ENCODE measurements around the gene TIRAP.
"Not testable (repeated sequence)": the region's sequence is repeated elsewhere in the genome, so short reads cannot be mapped to it uniquely, and the experiment has no call there.

Gene TIRAP

GRCh38 chr11:126282736-126283591, at the start of gene TIRAP:
TSS of gene TIRAP (plus strand) at chr11:126283093. CDS start at chr11:126290895, 7,802 bp downstream.
- DNase-seq = no peak

DNA sequence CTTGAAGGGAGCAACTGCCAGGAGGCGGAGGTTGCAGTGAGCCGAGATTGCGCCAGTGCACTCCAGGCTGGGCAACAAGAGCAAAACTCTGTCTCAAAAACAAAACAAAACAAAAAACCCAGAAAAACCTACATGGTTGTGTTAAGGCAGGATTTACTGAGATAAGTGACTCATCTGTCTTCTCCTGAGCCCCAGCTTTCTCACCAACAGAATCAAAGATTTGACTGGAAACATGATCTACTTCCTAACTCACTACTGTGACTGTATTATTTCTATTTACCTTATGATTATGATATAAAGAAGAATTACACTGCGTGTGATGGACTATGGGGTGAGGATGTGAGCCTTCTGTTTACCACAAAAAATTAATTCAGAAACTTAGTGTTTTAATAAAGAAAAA, 49.5 kb upstream of the TIRAP start:
- no peak for DNase-seq

GRCh38 chr11:126246636-126247035, 36.3 kb upstream of the TIRAP start:
- DNase-seq = no peak

GRCh38 chr11:126253265-126253664, 29.6 kb upstream of the TIRAP start:
- DNase-seq = no peak

- DNase-seq = no peak
Observed at GRCh38 chr11:126254819-126255218, 28.1 kb upstream of the TIRAP start.

DNA sequence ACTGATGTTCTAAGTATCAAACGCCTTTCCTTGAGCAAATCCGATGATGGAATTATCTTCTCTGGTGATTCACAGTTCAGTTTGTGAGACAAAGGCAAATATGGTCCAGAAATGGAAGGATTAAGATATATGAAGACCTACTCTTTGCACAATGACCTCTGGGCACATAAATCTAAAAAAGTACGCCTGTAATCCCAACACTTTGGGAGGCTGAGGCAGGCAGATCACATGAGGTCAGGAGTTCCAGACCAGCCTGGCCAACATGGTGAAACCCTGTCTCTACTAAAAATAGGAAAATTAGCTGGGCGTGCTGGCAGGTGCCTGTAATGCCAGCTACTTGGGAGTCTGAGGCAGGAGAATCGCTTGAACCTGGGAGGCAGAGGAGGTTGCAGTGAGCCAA, 27.4 kb upstream of the TIRAP start:
- not testable (repeated sequence) for DNase-seq

DNA sequence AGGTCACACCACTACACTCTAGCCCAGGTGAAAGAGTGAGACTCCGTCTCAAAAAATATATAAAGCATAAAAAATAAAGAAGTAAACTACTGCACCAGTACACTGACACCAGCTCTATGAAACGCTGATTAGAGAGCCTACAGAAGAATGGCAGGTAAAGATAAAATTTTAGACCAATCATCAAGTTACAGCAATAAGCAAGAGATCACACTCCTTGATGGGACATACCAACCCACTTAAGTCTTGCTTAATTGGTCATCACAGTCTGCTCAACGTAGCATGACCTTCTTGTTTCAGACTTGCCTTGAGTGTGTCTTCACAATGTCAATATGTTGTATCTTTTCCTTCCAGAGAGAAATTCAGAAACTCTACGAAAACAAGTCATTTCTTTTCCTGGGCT, 26.7 kb upstream of the TIRAP start:
- no peak for DNase-seq

DNA sequence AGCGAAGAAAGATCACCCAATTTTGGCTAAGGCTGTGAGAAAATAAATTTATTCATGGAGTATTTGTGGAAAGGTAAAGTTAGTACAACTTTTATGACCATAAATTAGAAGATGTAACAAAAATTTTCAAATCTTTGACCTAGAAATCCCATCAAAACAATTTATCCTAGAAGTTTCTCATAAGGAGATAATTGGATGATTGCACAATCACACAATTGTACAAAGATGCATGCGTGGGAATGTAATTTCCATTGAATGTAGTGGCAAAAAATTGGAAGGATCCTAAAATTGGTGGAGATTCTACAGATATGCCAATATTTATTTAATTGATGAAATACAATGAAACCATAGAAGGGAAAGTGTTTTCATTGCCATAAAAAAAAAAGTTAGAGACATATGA, 25.7 kb upstream of the TIRAP start:
- no peak for DNase-seq

GRCh38 chr11:126257764-126258163, 25.1 kb upstream of the TIRAP start:
- DNase-seq = no peak

- DNase-seq = no peak
Observed at GRCh38 chr11:126262216-126262615, 20.7 kb upstream of the TIRAP start.

GRCh38 chr11:126263489-126263888, 19.4 kb upstream of the TIRAP start:
- DNase-seq = no peak

- DNase-seq = no peak
Observed at GRCh38 chr11:126265811-126266210, 17.1 kb upstream of the TIRAP start.

DNA sequence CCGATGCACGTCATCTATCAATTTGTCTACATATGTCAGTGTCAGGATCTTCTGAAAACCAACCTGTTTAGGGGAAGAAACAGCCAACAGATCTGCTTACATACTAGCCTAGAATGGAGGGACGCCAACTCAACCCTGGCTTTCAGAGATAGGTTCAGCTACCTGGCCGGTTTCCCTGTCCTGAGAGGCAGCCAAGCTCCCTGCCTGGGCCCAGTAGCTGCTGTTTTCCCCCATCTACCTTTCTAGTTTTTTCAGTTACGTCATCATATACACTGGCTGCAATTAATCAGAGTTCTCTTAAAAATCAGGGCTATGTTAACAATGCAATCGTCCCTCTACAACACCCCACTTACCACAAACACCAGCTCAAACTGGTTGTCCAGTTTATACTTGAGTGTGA, 15.2 kb upstream of the TIRAP start:
- DNase-seq = no peak

GRCh38 chr11:126268361-126268707, 14.6 kb upstream of the TIRAP start:
- no peak for DNase-seq

DNA sequence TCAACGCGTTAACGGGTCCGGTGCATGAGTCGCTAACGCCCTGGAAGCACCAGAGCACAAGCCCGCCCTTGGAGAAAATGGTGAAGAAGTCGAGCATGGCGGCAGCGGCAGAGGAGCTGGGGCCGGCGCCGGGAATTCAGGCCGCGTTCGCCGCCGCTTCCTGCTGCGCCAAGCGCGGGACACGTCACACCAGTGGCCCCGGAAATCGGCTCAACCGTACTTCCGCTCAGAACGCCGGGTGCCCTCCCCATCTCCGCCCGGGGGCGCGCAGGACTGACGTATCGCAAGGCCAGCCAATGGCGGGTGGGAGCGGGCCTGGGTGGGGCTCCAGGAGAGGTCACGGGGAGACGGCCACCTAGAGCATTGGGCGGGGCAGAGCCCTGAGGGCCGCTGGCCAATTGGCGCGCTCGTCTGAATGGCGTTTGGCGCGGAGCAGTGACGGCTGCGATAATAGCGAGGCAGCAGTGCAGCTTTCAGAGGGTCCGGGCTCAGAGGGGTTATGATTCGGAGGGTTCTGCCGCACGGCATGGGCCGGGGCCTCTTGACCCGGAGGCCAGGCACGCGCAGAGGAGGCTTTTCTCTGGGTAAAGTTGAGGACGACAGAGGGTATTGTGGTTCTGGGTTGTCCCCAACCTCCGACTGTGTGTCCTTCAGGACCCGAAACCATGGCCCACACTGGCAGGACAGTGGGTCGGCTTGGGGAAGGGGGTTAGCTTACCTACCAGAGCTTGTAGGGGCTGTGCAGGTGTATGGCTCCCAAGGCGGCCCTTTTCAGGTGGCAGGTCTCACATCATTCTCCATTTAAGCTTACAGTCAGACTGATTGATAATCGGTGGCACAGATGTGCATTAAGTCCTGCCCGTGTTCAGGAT, 13.9 kb upstream of the TIRAP start, which contains the start of the genes FOXRED1 and SRPRA:
Gene FOXRED1, plus strand, starts transcription at position 447 of the 872 bp plus-strand sequence. Its CDS starts 53 bp downstream, at position 500.
Gene SRPRA, minus strand, starts transcription at position 188 of the 872 bp plus-strand sequence. Its CDS starts 91 bp downstream, at position 97.
- peak; percentile 98 for DNase-seq

GRCh38 chr11:126277322-126277721, 5.6 kb upstream of the TIRAP start:
- no peak for DNase-seq

- no peak for DNase-seq
Observed at GRCh38 chr11:126277780-126278179, 5.1 kb upstream of the TIRAP start.

GRCh38 chr11:126279191-126279590, 3.7 kb upstream of the TIRAP start:
- DNase-seq = no peak

DNA sequence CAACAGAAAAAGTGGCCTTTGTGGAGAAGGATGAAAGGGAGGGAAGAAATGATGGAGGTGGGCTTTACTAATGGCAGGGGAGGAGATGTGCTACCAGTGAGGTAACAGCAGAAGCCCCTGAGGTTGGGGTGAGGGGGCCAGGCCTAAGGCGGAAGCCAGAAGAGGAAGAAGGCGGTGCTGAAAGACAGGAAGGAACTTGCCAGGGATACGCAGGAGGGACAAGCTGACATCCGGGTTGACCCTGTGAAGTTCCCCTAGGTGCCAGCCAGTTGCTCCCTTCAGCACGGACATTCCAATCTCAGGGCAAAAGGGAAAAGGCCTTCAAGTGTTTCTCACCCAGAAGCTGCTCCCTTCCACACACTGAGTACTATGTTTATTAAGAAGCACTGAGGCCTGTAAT, 2.3 kb upstream of the TIRAP start:
- DNase-seq = no peak

- DNase-seq = no peak
Observed at GRCh38 chr11:126281245-126281644, 1.6 kb upstream of the TIRAP start.

DNA sequence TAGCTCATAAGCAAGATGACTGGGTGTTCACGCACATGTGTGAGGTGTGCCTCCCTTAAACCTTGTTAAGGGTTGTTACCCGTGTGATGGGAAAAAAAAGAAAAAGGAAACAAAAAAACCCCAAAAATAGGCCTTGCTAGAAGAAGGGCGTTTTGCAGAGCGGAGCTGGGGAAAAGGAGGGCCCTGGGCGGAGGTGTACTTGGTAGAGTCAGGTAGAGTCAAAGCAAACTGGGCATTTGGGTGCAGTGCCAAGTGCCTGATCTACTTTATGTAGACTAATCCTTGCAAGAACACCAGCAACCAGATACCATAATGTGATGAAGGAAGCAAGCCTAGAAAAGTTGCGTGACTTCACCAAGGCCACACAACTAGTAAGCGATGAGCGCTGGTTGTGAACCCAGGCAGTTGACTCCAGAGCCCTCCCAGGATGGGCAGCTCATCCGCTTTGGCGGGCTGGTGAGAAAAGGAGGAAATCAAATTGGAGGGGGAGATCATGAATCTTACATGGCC, 1.2 kb upstream of the TIRAP start:
- DNase-seq = no peak

GRCh38 chr11:126282361-126282735, 545 bp upstream of the TIRAP start:
- no peak for DNase-seq

- no peak for DNase-seq
Observed at GRCh38 chr11:126284829-126285228, 1.9 kb downstream of the TIRAP start.

GRCh38 chr11:126288237-126288636, 5.3 kb downstream of the TIRAP start:
- DNase-seq = no peak

Measured in NK-92 treated with Interleukin-12 subunit alpha and Interleukin-12 subunit beta, amount 100 ng/mL, for 24 hours (cell line).